Left renal cortex interstitium (tissue), 4 donors: Measurements from ENCODE around the gene LYZL4. TPM values are rescaled to one million over a fixed set of nuclear protein-coding genes. Genes with fewer than 3 reads are reported as not detected.

ENCODE experiments used
- DNase-seq, 4 donors: peaks; one replicate each; pipeline ENCODE4 v3.0.0-alpha.2; 2013; ENCODE audit warnings: low read depth in 4 of 4, low spot score in 2 of 4, missing footprints in 1 of 4
- polyA plus RNA-seq, 4 donors: library from polyadenylated mRNA; unstranded; fragments of 120-200 nt; gene quantifications; one replicate each; pipeline ENCODE4 v1.2.1, GENCODE V29; 2013; ENCODE audit not compliant: insufficient read length in 4 of 4

LYZL4 gene, protein sequence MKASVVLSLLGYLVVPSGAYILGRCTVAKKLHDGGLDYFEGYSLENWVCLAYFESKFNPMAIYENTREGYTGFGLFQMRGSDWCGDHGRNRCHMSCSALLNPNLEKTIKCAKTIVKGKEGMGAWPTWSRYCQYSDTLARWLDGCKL
- not detected for polyA plus RNA-seq

DNA sequence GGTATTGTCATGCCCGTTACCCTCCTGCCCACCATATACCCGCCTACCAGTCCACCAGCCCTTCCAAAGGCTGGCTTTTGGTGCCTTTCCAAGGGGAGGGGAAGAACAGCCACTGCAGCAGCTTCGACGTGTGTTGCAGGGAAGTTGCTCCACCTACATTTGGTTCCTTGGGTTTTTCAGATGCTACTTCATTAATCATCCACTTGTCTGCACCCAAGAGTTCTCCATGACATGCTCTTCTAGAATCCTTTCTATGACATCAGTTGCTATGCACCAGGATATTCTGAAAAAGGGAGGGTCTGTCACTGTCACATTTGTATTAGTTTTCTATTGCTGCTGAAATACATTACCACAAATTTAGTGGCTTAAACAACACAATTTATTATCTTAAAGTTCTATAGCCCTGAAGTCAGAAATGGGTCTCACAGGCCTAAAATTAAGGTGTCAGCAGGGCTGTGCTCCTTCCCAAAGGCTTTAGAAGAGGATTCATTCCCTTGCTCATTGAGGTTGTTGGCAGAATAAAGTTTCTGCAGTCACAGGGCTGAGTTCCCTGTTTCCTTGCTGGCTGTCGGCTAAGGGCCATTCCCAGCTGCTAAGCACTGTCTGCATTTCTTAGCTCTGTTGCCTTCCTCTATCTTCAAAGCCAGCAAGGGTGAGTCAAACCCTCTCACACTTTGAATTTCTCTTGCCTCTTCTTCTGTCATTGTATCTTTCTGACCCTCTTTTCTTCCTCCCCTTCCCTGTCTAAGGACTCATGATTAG lies at the start of gene LYZL4:
LYZL4 (minus strand) TSS at position 241 of the 762 bp plus-strand sequence. CDS start 3,359 bp downstream, outside the sequence.
- no peak for DNase-seq

DNA sequence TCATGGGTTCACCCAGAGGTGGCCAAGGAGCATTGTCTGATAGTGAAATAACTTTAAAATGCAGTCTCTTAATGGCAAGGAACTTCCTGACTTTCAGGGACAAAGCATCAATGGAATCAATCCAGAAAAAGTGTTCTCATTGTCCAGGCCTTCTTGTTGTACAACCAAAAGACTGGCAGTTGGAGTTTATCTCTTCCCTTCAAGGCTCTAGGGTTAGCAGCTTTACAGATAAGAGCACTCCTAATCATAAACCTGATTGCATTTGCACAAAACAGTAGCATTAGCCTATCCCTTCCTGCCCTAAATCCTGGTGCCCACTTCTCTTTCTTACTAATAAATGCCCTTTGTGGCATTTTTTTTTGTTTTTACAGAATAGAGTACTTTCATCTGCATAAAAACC lies 48.7 kb upstream of the LYZL4 start:
- no peak for DNase-seq

- no peak for DNase-seq
Measured at GRCh38 chr3:42456211-42456610, 45.8 kb upstream of the LYZL4 start.

- no peak for DNase-seq
Measured at GRCh38 chr3:42451546-42452230, 41.3 kb upstream of the LYZL4 start.

DNA sequence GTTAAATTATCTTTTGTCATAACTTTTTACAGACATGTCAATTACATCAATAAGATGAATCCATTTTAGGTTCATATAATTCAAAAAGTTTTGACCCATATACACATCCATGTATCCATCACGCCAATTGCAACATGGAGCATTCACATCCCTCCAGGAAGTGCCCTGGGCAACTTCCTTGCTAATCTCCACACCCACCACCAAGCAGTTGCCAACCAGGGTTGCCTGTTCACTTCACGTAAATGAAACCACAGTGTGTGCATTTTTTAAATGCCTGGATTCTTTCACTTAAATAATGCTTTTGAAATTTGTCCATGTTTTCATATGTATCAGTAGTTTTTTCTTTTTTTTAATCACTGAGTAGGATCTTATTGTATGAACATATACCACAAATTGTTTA lies 40.7 kb upstream of the LYZL4 start:
- no peak for DNase-seq

DNA sequence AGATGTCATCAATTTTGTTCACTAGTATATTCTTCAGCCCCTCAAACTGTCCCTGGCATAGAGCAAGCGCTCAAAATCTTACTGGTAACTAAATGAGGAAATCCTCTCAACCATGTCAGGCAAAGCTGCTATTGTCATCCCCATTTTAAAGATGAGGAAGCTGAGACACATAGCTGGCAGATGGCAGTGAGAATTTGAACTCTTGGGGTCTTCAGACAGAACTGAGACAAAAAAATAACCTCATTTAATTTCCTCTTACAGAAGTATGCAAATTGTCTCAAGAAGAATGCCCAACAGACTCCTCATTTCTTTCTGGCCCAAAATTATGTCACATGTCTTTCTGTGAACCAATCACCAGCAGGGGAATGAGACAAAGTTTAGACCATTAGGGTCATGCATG lies 40.2 kb upstream of the LYZL4 start:
- DNase-seq: no peak

GRCh38 chr3:42447481-42447880 lies 37.1 kb upstream of the LYZL4 start:
- DNase-seq: no peak

DNA sequence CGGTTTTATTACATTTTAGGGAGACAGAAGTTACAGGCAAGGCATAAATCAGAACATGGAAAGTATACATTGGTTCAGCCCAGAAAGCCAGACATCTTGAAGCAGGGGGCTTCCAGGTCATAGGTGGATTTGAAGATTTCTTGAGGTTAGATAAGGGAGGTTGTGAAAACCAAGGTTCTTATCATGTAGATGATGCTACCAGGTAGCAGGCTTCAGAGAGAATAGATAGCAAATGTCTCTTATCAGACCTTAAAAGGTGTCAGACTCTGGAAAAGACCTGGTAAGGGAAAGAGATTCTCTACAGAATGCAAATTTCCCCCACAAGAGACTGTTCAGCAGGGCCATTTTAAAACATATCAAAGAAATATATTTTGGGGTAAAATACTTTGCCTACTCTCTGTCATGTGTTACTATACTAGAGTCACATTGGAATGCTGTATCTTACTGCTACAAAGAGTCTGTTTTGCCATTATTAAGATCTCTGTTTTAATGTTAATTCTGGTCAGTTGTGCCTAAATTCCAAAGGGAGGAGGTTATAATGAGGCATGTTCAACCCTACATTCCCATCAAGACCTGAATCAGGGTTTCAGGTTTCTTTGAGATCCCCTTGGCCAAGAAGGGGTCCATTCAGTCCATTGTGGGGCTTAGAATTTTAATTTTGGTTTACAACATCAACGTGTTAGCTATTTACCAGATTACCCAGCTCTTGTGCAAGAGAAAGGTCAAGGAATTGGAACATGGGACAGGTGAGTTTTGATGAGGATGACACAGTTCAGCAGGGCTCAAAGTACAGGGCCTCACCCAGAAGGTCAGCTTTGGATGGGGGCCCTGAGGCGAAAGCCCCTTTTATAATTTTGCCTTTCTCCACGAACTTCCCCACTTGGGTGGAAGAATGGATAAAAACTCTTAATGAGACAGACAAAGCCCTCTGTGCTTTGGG lies 36.0 kb upstream of the LYZL4 start:
- no peak for DNase-seq

GRCh38 chr3:42443819-42444436 lies 33.5 kb upstream of the LYZL4 start:
- peak; percentile 31 to 59 (median 44) for DNase-seq

DNA sequence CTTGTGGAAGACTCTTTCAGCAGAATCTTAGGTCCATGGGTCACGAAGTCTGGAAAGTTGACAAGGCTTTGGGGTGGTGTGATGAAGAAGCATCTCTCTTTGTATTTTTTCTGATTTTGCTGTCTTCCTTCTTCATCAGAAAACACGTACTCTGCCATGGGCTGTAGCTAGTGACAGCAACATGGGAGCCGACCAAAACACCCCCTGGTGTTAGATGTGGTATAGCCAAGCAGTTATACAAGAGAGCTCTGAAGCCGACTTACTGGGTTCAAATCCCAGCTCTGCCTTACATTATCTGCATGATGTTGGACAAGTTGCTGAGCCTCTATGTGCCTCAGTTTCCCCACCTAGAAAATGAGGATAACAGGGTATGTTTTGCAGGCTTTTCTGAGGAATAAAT lies 32.9 kb upstream of the LYZL4 start:
- no peak for DNase-seq

DNA sequence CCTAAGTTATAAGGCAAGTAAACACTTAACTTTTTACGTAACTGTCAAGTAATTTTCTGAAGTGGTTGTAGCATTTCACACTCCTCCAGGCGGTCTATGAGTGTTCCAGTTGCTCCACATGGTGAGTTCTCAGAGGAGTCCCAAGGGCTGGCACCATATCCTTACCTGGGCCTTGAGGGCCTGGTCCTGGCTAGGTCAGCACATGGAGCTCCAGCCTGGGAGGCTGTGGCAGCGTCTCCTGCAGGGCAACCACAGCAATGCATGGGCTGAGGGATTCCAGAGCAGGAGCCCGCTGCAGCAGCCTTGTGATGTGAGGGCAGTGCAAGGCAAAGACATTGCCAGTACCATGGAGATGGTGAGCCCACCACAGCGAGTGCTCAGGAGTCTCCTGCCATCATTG lies 32.2 kb upstream of the LYZL4 start:
- DNase-seq: no peak

- no peak for DNase-seq
Measured at GRCh38 chr3:42441791-42442190, 31.4 kb upstream of the LYZL4 start.

GRCh38 chr3:42440924-42441323 lies 30.5 kb upstream of the LYZL4 start:
- no peak for DNase-seq

DNA sequence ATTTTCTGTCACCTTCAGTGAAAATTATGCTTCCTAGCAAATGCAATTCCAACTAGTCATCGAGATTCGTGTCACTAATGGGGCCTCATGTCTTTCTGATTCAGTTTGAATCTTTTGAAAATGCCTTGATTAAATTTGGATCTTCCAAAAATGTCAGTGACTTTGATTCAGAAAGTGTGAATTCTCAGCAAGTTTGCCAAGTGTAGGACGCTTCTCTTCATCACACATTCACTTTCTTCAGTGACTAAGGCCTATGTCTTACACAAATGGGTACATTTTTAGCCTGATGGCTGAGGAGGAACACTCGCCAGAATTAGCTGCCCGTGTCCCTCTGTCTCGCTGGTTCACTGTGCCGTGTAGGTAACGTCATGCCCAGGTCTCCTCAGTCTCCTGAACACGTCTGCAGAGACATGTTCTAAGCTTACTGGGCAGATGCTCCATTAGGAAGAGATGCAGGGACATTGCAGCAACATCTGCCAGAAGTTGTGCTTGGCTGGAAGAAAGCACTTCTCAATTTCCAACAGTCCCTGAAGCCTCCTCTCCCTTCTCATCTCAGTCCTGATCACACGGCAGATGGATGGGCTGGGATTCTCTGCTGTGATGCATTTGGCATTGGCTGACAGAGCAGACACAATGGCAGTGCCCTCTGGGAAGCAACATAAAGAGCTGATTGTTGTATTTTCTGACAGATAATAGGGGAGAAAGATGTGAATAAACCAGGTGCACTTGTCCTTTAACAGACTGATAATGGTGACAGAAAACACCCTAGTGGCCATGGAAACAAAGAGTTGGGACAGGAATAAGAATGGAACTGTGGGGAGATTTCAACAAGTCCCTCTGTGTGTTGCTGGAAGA lies 29.1 kb upstream of the LYZL4 start:
- DNase-seq: no peak

- DNase-seq: no peak
Measured at GRCh38 chr3:42438758-42439157, 28.3 kb upstream of the LYZL4 start.

GRCh38 chr3:42438193-42438592 lies 27.8 kb upstream of the LYZL4 start:
- DNase-seq: no peak

DNA sequence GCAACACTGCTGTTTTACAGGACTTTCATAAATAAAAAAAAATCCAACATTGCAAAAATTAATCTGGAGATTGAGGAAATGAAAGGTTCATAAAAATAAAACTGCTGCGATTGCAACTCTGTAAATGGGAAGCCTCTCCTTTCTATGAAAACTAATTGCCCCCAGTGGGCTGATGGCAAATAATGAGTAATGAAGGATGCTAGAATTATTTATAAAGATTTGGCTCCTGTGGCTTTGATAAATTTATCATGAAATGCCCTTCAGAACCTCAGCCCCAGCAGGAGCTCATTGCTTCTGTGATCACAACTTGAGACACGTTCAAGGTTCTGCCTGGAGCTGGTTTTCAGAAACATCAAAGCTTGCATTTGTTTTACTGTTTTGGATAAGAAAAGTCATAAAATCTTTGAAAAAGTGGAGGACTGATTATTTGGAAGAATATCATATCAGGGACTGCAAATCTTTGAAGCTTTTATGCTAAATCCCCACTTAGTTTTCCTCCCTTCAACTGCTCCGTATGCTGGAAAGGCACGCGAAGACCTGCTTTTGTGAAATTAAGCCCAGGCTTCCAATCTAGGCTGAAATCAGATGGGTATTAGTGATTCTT lies 24.5 kb upstream of the LYZL4 start:
- no peak for DNase-seq

GRCh38 chr3:42432485-42432884 lies 22.1 kb upstream of the LYZL4 start:
- DNase-seq: no peak
